Measurements from ENCODE around the gene ARHGAP22. TPM values are rescaled to one million over a fixed set of nuclear protein-coding genes. Genes with fewer than 3 reads are reported as not detected.

Gene ARHGAP22
- total and polyA plus RNA-seq, 2 experiments from 2014 or later, result 41.9 to 44.4 TPM

DNA sequence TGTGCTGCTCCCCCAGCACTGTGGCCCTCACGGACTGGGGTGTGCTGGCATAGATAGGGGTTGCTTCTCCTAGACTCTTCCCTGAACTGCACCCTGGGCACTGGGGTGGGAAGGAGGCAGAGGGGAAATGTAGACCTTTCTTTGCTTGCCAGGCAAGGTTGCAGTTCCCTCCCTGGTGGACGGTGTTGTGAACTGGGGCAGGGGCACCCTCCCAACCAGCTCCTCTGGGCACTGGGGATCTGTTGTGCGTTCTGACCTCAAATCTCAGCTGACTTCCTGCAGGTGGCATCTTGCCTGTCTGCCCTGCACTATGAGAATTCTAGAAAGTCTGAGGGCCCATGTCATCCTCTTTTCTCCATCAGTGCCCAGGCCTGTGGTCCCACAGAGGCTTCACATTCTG, 53.9 kb downstream of the ARHGAP22 start:
- Histone ChIP-seq H3K27me3 (replicated peaks; ENCODE audit: insufficient read depth) (no peaks in the 10 kb centered on the region), H3K79me2 (ENCODE audit: insufficient read depth) (peaks cover 43% of the 10 kb centered on the region), H2AFZ (no peak overlapping the region), H3K36me3 (ENCODE audit: low read depth) (peaks cover 14% of the 10 kb centered on the region), H3K4me3 (no peak overlapping the region), H3K9me3 (ENCODE audit: low read depth) (no peaks in the 10 kb centered on the region), H3K9me2 (ENCODE audit: insufficient read depth) (no peaks in the 10 kb centered on the region), H3K4me2 (ENCODE audit: unreplicated experiment) (no peak overlapping the region), H3K9ac (no peak overlapping the region), H3K4me1 (ENCODE audit: insufficient read depth) (no peaks in the 10 kb centered on the region), H3K27ac (no peak overlapping the region), H4K20me1 (ENCODE audit: insufficient read depth) (no peaks in the 10 kb centered on the region), H3F3A (ENCODE audit: insufficient read depth) (0 out of 2 replicates have a peak, but pooled peaks cover 4% of the 10 kb centered on the region)
- in situ Hi-C loops (cut with MboI), result loop anchor here (5.0 kb wide), 1 partner anchor 101 kb away; no protein-coding TSS in a partner anchor
- 85 to 95% methylated on average over 3 of the region's 3 CpGs for WGBS, 2 experiments (ENCODE audit: low coverage in 1 of 2, low lambda C conversion rate in 2 of 2, missing lambda C conversion rate in 2 of 2)
- TF ChIP-seq EZH2phosphoT487 (IDR thresholded peaks at IDR 0.05; ENCODE audit: insufficient read depth, low read depth) (no peak), EZH2 (IDR thresholded peaks at IDR 0.05; ENCODE audit: insufficient read depth, poor library complexity, severe bottlenecking) (no peak)
- DNase-seq, result no peak

DNA sequence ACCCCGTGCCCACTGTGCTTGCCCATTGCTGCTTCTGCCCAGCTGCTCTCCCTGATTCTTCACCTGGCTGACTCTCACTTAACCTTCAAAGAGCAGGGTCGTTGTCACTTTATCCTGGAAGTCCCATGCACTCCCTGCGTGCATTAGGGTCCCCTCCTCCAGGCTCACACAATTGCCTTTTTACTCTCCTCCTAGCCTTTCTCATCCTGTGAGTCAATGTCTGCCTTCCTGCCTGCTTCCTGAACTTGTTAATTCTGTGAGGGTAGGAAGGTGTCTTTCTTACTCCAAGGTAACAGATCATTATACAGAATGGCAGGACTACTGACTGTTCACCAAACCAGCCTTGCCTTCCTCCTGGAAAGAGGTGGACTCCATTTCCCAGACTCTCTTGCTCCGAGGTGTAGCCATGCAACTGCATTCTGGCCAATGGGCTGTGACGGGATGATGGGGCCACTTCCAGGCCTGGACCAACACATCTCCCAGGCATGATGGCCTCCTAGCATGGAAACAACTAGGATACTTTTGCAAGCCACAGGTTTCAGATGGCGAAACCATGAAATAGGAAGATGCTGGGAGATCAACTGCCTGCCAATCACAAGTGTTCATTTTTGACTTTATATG, 54.7 kb downstream of the ARHGAP22 start:
- H3K36me3 ChIP-seq (ENCODE audit: low read depth), result peaks cover 11% of the 10 kb centered on the region
- H3K4me1 ChIP-seq (ENCODE audit: insufficient read depth), result no peaks in the 10 kb centered on the region
- TF ChIP-seq EZH2 (IDR thresholded peaks at IDR 0.05; ENCODE audit: insufficient read depth, poor library complexity, severe bottlenecking) (no peak), EZH2phosphoT487 (IDR thresholded peaks at IDR 0.05; ENCODE audit: insufficient read depth, low read depth) (no peak)
- 0 out of 2 replicates have a peak, but pooled peaks cover 4% of the 10 kb centered on the region for H3F3A ChIP-seq (ENCODE audit: insufficient read depth)
- H3K27me3 ChIP-seq (replicated peaks; ENCODE audit: insufficient read depth), result no peaks in the 10 kb centered on the region
- no peak overlapping the region for H3K9ac ChIP-seq
- no peaks in the 10 kb centered on the region for H3K9me3 ChIP-seq (ENCODE audit: low read depth)
- in situ Hi-C loops (cut with MboI), result loop anchor here (5.0 kb wide), 1 partner anchor 102 kb away; no protein-coding TSS in a partner anchor
- 90 to 92% methylated on average over 6 of the region's 6 CpGs for WGBS, 2 experiments (ENCODE audit: low coverage in 1 of 2, low lambda C conversion rate in 2 of 2, missing lambda C conversion rate in 2 of 2)
- H3K4me3 ChIP-seq, result no peak overlapping the region
- DNase-seq, result no peak
- H3K27ac ChIP-seq, result no peak overlapping the region
- no peaks in the 10 kb centered on the region for H4K20me1 ChIP-seq (ENCODE audit: insufficient read depth)
- peaks cover 37% of the 10 kb centered on the region for H3K79me2 ChIP-seq (ENCODE audit: insufficient read depth)
- H2AFZ ChIP-seq, result no peak overlapping the region
- no peak overlapping the region for H3K4me2 ChIP-seq (ENCODE audit: unreplicated experiment)
- no peaks in the 10 kb centered on the region for H3K9me2 ChIP-seq (ENCODE audit: insufficient read depth)

DNA sequence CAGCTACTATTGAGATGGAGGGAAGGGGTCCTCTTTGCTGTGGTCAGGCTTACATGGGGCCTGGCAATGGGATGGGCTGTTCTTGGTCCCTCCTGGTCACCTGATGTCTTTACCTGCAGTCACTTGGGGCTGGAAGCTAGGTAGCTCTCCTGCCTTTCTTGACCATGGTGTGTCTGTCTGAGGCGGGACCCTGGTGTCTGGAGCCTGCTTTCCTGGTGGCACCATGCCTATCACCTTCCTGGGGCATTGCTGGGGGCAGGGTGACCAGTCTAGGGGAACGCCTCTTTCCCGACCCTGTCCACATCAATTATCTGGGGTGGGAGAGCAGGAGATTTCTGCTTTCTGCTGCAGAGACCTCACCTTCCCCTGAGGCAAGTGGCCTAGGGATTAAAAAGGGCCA, 55.6 kb downstream of the ARHGAP22 start:
- Histone ChIP-seq H2AFZ (no peak overlapping the region), H3K9me3 (ENCODE audit: low read depth) (no peaks in the 10 kb centered on the region), H3K36me3 (ENCODE audit: low read depth) (peaks cover 8% of the 10 kb centered on the region; the same call in 1 of the 2 replicates), H3K9ac (no peak overlapping the region), H3K4me1 (ENCODE audit: insufficient read depth) (no peaks in the 10 kb centered on the region), H3K27ac (no peak overlapping the region), H3K4me3 (no peak overlapping the region), H3K27me3 (replicated peaks; ENCODE audit: insufficient read depth) (no peaks in the 10 kb centered on the region), H3F3A (ENCODE audit: insufficient read depth) (0 out of 2 replicates have a peak, but pooled peaks cover 4% of the 10 kb centered on the region), H4K20me1 (ENCODE audit: insufficient read depth) (no peaks in the 10 kb centered on the region), H3K4me2 (ENCODE audit: unreplicated experiment) (no peak overlapping the region), H3K9me2 (ENCODE audit: insufficient read depth) (no peaks in the 10 kb centered on the region), H3K79me2 (ENCODE audit: insufficient read depth) (peaks cover 33% of the 10 kb centered on the region)
- in situ Hi-C loops (cut with MboI), result no loop called here
- TF ChIP-seq EZH2 (IDR thresholded peaks at IDR 0.05; ENCODE audit: insufficient read depth, poor library complexity, severe bottlenecking) (no peak), EZH2phosphoT487 (IDR thresholded peaks at IDR 0.05; ENCODE audit: insufficient read depth, low read depth) (no peak)
- WGBS, 2 experiments (ENCODE audit: low coverage in 1 of 2, low lambda C conversion rate in 2 of 2, missing lambda C conversion rate in 2 of 2), result 100% methylated on average over 3 of the region's 3 CpGs
- no peak for DNase-seq

DNA sequence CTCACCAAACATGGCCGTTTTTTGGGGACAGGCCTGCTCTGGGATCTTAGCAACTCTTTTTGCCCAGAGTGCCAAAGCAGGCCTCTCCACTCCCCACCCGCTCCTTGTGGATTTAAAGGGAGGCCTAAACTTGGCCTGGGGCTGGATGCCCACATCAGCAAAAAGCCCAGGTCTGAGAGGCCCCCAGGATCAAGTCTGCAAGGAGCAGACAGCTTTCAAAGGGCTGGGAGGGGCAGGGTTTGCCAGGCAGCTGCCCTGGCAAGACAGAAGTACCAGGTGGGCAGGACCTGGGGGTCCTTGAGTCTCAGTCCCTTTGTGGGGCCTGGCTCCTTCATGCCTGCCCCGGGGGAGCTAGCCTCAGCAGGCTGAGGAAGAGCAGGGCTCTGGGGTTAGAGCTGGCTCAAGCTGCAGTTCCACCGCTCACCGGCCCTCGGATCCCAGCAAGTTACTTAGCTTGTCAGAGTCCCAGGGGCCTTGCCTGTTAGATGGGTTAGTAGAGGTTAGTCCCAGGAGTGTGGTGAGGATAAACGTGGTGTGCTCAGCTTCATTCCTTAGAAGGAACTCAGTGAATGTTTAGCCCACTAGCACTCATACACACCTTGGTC, 56.2 kb downstream of the ARHGAP22 start:
- H4K20me1 ChIP-seq (ENCODE audit: insufficient read depth), result no peaks in the 10 kb centered on the region
- H3K4me3 ChIP-seq, result no peak overlapping the region
- DNase-seq, result no peak
- in situ Hi-C loops (cut with MboI), result no loop called here
- H3K4me1 ChIP-seq (ENCODE audit: insufficient read depth), result no peaks in the 10 kb centered on the region
- H2AFZ ChIP-seq, result no peak overlapping the region
- WGBS, 2 experiments (ENCODE audit: low coverage in 1 of 2, low lambda C conversion rate in 2 of 2, missing lambda C conversion rate in 2 of 2), result 88 to 92% methylated on average over 7 of the region's 7 CpGs
- no peaks in the 10 kb centered on the region for H3F3A ChIP-seq (ENCODE audit: insufficient read depth)
- H3K9me2 ChIP-seq (ENCODE audit: insufficient read depth), result no peaks in the 10 kb centered on the region
- TF ChIP-seq EZH2 (IDR thresholded peaks at IDR 0.05; ENCODE audit: insufficient read depth, poor library complexity, severe bottlenecking), result no peak
- TF ChIP-seq EZH2phosphoT487 (IDR thresholded peaks at IDR 0.05; ENCODE audit: insufficient read depth, low read depth), result no peak
- H3K9ac ChIP-seq, result no peak overlapping the region
- H3K9me3 ChIP-seq (ENCODE audit: low read depth), result no peaks in the 10 kb centered on the region
- peaks cover 4% of the 10 kb centered on the region; the same call in 1 of the 2 replicates for H3K36me3 ChIP-seq (ENCODE audit: low read depth)
- H3K27me3 ChIP-seq (replicated peaks; ENCODE audit: insufficient read depth), result no peaks in the 10 kb centered on the region
- H3K27ac ChIP-seq, result no peak overlapping the region
- no peak overlapping the region for H3K4me2 ChIP-seq (ENCODE audit: unreplicated experiment)
- H3K79me2 ChIP-seq (ENCODE audit: insufficient read depth), result peaks cover 31% of the 10 kb centered on the region
